GM12891 (cell line): ENCODE measurements around the gene VSTM2B.
A peak's percentile ranks its signal among the peaks of the same experiment; 100 is the strongest.

Experiments
- DNase-seq: peaks from one replicate; pipeline ENCODE4 v3.0.0; 2011; ENCODE audit warnings: low spot score; ENCODE audit not compliant: insufficient read length
- FAIRE-seq: peaks from 2 replicates; lab custom pipeline; 2011; peaks lifted over from hg19 to GRCh38; lab: Jason Lieb, UNC
- PAX5 ChIP-seq: IDR thresholded peaks from 2 replicates; pipeline ENCODE4 v1.6.1; 2011; ENCODE audit warnings: low read length, moderate library complexity, mild to moderate bottlenecking; ENCODE audit not compliant: insufficient read depth, severe bottlenecking
- POLR2A ChIP-seq: IDR thresholded peaks from 2 replicates; pipeline ENCODE4 v1.6.1; 2011; ENCODE audit warnings: low read depth, low read length, control low read depth
- POLR2AphosphoS5 ChIP-seq: IDR thresholded peaks from 2 replicates; pipeline ENCODE4 v1.6.1; 2011; ENCODE audit warnings: low read depth, low read length, control low read depth
- POU2F2 ChIP-seq: IDR thresholded peaks from 2 replicates; pipeline ENCODE4 v1.6.1; 2011; ENCODE audit warnings: low read depth, mild to moderate bottlenecking, control low read depth, low read length, moderate library complexity
- SPI1 ChIP-seq: IDR thresholded peaks from 2 replicates; pipeline ENCODE4 v1.6.1; 2011; ENCODE audit warnings: low read depth, low read length, control low read depth
- TAF1 ChIP-seq: IDR thresholded peaks from 2 replicates; pipeline ENCODE4 v1.6.1; 2011; ENCODE audit warnings: low read depth, low read length, control low read depth

VSTM2B gene

DNA sequence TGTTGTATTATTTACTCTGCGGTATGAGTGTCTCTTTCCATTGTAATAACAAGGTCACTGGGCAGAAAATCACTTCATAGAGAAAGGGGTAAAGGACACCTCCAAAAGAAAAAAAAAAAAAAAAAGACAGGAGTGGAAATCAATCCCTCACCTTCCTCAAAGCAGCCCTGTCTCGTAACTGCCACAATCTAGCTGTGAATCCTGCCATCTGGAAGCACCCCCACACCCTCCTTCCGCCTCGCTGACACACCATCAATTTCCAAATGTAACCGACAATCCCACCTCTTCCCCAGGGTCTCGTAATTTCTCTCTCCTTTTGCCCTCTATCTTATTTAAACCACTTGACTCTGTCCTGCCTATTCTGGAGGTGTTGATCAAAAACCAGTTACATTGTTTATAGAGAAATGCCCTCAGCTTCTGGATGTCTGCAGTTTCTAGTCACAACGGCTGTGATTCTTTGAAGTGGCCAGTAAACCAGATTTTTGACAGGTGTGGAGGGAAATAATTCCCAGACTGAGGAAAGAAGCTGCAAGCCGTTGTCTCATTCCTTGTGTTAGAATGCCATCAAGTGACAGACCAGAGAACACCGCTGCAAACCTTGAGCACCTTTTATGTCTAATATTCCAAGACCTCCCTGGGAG, 71.2 kb downstream of the VSTM2B start:
- TF ChIP-seq POU2F2 (no peak), POLR2AphosphoS5 (no peak), PAX5 (no peak), POLR2A (no peak), SPI1 (no peak), TAF1 (no peak)
- DNase-seq = no peak
- FAIRE-seq = no peak

DNA sequence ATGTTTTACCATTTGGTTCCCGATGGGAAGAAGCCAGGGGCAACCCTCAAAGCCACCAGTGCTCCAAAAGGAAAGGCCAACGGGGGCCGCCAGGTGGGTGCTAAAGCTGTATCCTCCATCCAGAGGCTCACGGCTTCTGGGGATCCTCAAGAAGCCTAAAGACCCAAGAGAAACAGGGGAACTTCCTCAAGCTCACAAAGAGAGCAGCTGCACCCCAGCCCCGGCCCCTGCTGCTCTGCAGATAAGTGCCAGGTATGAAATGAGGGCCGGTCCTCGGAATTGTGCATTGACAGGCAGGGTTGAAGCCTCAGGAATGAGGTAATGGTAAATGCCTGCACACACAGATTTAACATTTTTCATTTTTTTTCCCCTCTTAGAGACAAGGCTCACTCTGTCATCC, 72.2 kb downstream of the VSTM2B start:
- TF ChIP-seq POLR2A = no peak
- TF ChIP-seq TAF1 = no peak
- TF ChIP-seq POU2F2 = no peak
- no peak for TF ChIP-seq PAX5
- no peak for TF ChIP-seq SPI1
- no peak for TF ChIP-seq POLR2AphosphoS5
- FAIRE-seq (no peak), DNase-seq (no peak)

DNA sequence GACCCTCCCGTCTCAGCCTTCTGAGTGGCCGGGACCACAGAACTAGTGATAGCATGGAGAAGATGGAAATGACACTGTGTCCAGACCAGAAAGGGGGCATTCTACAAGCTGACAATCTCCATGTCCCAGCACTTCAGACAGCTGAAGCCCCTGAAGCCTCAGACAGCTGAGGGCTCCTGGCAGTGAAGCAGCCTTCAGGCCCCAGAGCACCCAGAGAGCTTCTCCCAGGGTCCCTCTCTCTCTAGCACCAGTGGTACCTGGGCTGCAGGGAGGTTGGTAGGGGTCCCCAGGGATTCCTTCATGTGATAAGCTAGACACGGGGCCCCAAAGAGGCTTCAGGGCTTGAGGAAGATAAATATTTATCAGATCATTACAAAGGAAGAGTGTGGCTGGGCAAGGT, 72.7 kb downstream of the VSTM2B start:
- FAIRE-seq (no peak), DNase-seq (no peak)
- TF ChIP-seq SPI1 (no peak), POLR2A (no peak), POU2F2 (no peak)

- TF ChIP-seq POLR2A (no peak), POLR2AphosphoS5 (no peak), POU2F2 (no peak), PAX5 (no peak), TAF1 (no peak), SPI1 (no peak)
- no peak for DNase-seq
- no peak for FAIRE-seq
Observed at GRCh38 chr19:29603308-29603707, 77.5 kb downstream of the VSTM2B start.

- DNase-seq (peak; percentile 92), FAIRE-seq (peak; percentile 97)
- TF ChIP-seq POLR2AphosphoS5 (peak; percentile 93), SPI1 (peak; percentile 35; the same call in 1 of the 2 replicates), TAF1 (peak; percentile 58), POU2F2 (no peak), POLR2A (peak; percentile 96), PAX5 (peak; percentile 1)
Observed at GRCh38 chr19:29605653-29606419, 80.0 kb downstream of the VSTM2B start, which contains the start of gene POP4. Gene POP4 (plus strand): TSS chr19:29606283. CDS start chr19:29606319, 36 bp downstream.

DNA sequence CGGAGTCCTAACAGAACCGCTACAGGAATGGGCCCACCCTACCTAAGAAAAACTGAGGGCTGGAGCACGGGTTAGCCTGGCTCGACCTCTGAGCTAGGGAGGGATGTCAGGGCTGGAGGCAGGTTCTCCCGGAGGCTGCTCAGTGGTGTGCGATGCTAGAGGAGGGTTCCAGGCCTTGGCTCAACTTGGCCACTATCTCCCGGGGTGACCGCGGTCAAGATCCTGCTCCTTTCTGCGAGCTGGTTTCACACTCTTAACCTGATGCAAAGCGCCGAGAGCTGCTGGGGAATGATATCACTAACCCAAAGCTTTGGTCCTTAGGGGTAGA, 80.6 kb downstream of the VSTM2B start:
- no peak for TF ChIP-seq TAF1
- FAIRE-seq (no peak), DNase-seq (no peak)

- FAIRE-seq = no peak
- TF ChIP-seq PAX5 (no peak), SPI1 (peak; percentile 39; the same call in 1 of the 2 replicates)
- no peak for DNase-seq
Observed at GRCh38 chr19:29609636-29610035, 83.8 kb downstream of the VSTM2B start.

DNA sequence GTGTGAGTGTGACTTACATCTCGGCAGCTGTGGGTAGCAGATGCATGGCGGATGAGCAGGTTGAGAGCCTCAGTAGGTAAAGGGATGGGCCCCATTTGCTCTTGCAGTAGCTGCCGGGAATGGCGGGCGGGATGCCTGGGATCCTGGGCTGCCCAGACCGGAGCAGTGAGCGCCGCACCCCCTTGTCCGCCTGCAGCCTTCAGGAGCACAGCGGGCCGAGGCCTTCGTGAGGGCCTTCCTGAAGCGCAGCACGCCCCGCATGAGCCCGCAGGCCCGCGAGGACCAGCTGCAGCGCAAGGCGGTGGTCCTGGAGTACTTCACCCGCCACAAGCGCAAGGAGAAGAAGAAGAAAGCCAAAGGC, 84.4 kb downstream of the VSTM2B start:
- DNase-seq (no peak), FAIRE-seq (no peak)
- TF ChIP-seq POLR2AphosphoS5 (no peak), POU2F2 (no peak), TAF1 (no peak), POLR2A (no peak), SPI1 (no peak), PAX5 (no peak)

- DNase-seq (peak; percentile 88), FAIRE-seq (peak; percentile 96)
- TF ChIP-seq POLR2A (no peak), SPI1 (peak; percentile 98), TAF1 (no peak), PAX5 (peak; percentile 77), POLR2AphosphoS5 (no peak), POU2F2 (no peak)
Observed at GRCh38 chr19:29610574-29611271, 84.9 kb downstream of the VSTM2B start.

GRCh38 chr19:29612121-29612520, 86.3 kb downstream of the VSTM2B start:
- TF ChIP-seq POLR2A (no peak), SPI1 (no peak)
- FAIRE-seq = no peak

More at GRCh38 chr19:29612121-29612520, 86.3 kb downstream of the VSTM2B start:
- DNase-seq = no peak
